Lower leg skin (tissue), 4 donors: Measurements from ENCODE around the gene TLK1. TPM values are rescaled to one million over a fixed set of nuclear protein-coding genes. Genes with fewer than 3 reads are reported as not detected.

Experiments
- DNase-seq, 2 donors: peaks; one replicate each; pipeline ENCODE4 v3.0.0-alpha.2; 2019; ENCODE audit warnings: low spot score in 2 of 2
- H3K4me3 ChIP-seq: fragments of 200-600 bp; sonication (generic); 2 replicates; pipeline ENCODE4 v1.5.1; 2017; ENCODE audit warnings: mild to moderate bottlenecking, low read depth; ENCODE audit not compliant: poor library complexity, severe bottlenecking
- POLR2A ChIP-seq, 2 donors: fragments of 450-650 bp; IDR thresholded peaks; one replicate each; pipeline ENCODE4 v1.6.1; 2016 to 2017; ENCODE audit warnings: antibody characterized with exemption in 2 of 2, mild to moderate bottlenecking in 1 of 2, moderate library complexity in 1 of 2
- WGBS, 2 donors: methylation state at CpG; one replicate each; pipeline ENCODE4 v1.1.5; 2018; 5-methylcytosine and 5-hydroxymethylcytosine counted together
- intact Hi-C: fragments of 100-400 bp; cut with DNase I; formaldehyde crosslinking; loops from one replicate; pipeline ENCODE4 v1.15.0; 2023; ENCODE audit warnings: low total_unique reads
- total RNA-seq, 4 donors: library from RNA; depleted of rRNA; stranded (reverse); fragments of >200 nt; gene quantifications; one replicate each; pipeline ENCODE4 v1.1.0, GENCODE V29; 2016
- TF ChIP-seq, protein P1 (sequence below), 3 donors: fragments of 450-650 bp; IDR thresholded peaks; one replicate each; pipeline ENCODE4 v1.5.1; 2016; ENCODE audit warnings: antibody characterized with exemption in 3 of 3, mild to moderate bottlenecking in 3 of 3, moderate library complexity in 2 of 3

The TLK1 gene
- total RNA-seq, 4 donors from 2014 or later = 22.9 to 68.3 (median 26.2) TPM

- no peak for TF ChIP-seq POLR2A (IDR thresholded peaks at IDR 0.05)
- TF ChIP-seq, protein P1, sequence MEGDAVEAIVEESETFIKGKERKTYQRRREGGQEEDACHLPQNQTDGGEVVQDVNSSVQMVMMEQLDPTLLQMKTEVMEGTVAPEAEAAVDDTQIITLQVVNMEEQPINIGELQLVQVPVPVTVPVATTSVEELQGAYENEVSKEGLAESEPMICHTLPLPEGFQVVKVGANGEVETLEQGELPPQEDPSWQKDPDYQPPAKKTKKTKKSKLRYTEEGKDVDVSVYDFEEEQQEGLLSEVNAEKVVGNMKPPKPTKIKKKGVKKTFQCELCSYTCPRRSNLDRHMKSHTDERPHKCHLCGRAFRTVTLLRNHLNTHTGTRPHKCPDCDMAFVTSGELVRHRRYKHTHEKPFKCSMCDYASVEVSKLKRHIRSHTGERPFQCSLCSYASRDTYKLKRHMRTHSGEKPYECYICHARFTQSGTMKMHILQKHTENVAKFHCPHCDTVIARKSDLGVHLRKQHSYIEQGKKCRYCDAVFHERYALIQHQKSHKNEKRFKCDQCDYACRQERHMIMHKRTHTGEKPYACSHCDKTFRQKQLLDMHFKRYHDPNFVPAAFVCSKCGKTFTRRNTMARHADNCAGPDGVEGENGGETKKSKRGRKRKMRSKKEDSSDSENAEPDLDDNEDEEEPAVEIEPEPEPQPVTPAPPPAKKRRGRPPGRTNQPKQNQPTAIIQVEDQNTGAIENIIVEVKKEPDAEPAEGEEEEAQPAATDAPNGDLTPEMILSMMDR (IDR thresholded peaks at IDR 0.05) = no peak
- intact Hi-C loops = no loop called here
- DNase-seq = no peak
- 82 to 91% methylated on average over 4 of the region's 4 CpGs for WGBS, 2 donors
- H3K4me3 ChIP-seq = no peak overlapping the region
Measured at GRCh38 chr2:171201767-171202166, 41.1 kb upstream of the TLK1 start.

GRCh38 chr2:171201271-171201670 is 40.6 kb upstream of the TLK1 start:
- intact Hi-C loops = no loop called here
- TF ChIP-seq, protein P1 (IDR thresholded peaks at IDR 0.05) = no peak
- TF ChIP-seq POLR2A (IDR thresholded peaks at IDR 0.05) = no peak
- DNase-seq = no peak
- WGBS, 2 donors = 83 to 85% methylated on average over 1 of the region's 1 CpG
- H3K4me3 ChIP-seq = no peak overlapping the region

DNA sequence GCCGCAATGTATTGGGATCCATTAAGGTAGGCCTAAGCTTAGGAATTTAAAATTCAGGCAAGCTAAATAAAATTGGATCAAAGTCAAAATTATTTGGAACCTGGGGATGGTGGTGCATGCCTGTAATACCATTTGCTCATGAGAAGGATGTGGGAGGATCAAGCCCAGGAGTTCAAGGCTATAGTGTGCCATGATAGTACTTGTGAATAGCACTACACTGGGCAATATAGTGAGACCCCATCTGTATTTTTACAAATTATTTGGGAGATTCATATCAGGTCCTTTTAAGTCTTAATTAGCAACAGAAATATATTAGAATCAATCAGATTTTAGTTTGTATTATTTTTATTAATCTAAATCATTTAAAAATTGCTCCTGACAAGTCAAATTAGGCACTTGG is 39.8 kb upstream of the TLK1 start:
- no peak for DNase-seq
- H3K4me3 ChIP-seq = no peak overlapping the region
- intact Hi-C loops = no loop called here
- TF ChIP-seq, protein P1 (IDR thresholded peaks at IDR 0.05) = no peak
- no peak for TF ChIP-seq POLR2A (IDR thresholded peaks at IDR 0.05)
- 100% methylated on average over 1 of the region's 1 CpG for WGBS, 2 donors

DNA sequence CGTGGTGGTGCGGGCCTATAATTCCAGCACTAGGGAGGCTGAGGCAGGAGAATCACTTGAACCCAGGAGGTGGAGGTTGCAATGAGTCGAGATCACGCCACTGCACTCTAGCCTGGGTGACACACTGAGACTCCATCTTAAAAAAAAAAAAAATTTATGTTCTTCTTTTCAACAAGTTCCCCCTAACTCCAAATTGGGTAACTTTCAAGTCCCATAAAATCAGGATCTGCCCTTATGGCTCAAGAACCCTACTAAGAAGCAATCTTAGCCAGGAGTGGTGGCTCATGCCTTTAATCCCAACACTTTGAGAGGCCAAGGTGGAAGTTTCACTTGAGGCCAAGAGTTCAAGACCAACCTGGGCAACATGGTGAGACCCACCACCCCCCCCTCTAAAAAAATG is 30.3 kb upstream of the TLK1 start:
- TF ChIP-seq, protein P1 (IDR thresholded peaks at IDR 0.05) = no peak
- TF ChIP-seq POLR2A (IDR thresholded peaks at IDR 0.05) = no peak
- WGBS, 2 donors = 98 to 100% methylated on average over 4 of the region's 4 CpGs
- intact Hi-C loops = no loop called here
- no peak overlapping the region for H3K4me3 ChIP-seq
- DNase-seq = no peak

- intact Hi-C loops = no loop called here
- TF ChIP-seq POLR2A (IDR thresholded peaks at IDR 0.05) = no peak
- TF ChIP-seq, protein P1 (IDR thresholded peaks at IDR 0.05) = no peak
- DNase-seq = no peak
- H3K4me3 ChIP-seq = no peak overlapping the region
Measured at GRCh38 chr2:171187819-171188218, 27.1 kb upstream of the TLK1 start.

DNA sequence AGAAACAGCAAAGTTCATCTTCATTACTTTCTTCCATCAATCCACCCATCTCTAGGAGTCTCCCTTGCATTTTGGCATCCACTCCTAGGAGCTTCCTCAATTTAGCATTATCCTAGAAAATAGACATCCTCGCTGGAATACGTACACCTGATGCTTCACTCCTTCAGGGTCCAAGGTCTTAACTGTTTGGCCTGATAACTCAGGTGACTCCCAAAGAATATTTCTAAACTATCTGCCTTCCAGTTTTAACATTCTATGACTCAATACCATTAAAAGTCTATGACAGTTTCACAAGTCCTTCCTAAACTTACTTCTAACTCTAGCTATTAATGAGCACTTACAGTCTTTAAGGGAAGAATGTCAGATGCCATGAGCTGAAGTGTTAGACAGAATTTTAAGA is 26.5 kb upstream of the TLK1 start:
- H3K4me3 ChIP-seq = no peak overlapping the region
- no peak for TF ChIP-seq POLR2A (IDR thresholded peaks at IDR 0.05)
- TF ChIP-seq, protein P1 (IDR thresholded peaks at IDR 0.05) = no peak
- no peak for DNase-seq
- intact Hi-C loops = no loop called here
- 73 to 83% methylated on average over 2 of the region's 2 CpGs for WGBS, 2 donors
